BJ (cell line): ENCODE data around the gene GPT2. TPM values are rescaled to one million over a fixed set of nuclear protein-coding genes. Genes with fewer than 3 reads are reported as not detected.
A peak's percentile ranks its signal among the peaks of the same experiment; 100 is the strongest.

Source experiments
- CTCF ChIA-PET: fragments of 350-600 bp; formaldehyde crosslinking; extraction: SDS; loops from one replicate; lab custom pipeline; 2021; ENCODE audit warnings: antibody characterized with exemption, inconsistent platforms; lab: Yijun Ruan, JAX
- POLR2A ChIA-PET: fragments of 300-600 bp; sonication (Branson Sonifier 250); formaldehyde crosslinking; extraction: SDS; loops from one replicate; lab custom pipeline; 2021; ENCODE audit warnings: antibody characterized with exemption; lab: Charles Lee
- DNase-seq: peaks from one replicate; pipeline ENCODE4 v3.0.0-alpha.2; 2011; ENCODE audit warnings: low read depth
- H3K27me3 ChIP-seq: 2 replicates; pipeline ENCODE4 v1.6.0; 2011; ENCODE audit warnings: low read length; ENCODE audit not compliant: control insufficient read depth, insufficient read depth
- H3K36me3 ChIP-seq: 2 replicates; pipeline ENCODE4 v1.5.1; 2011; ENCODE audit warnings: low read length; ENCODE audit not compliant: control insufficient read depth, insufficient read depth
- H3K4me3 ChIP-seq: 2 replicates; pipeline ENCODE4 v1.5.1; 2011; ENCODE audit warnings: low read depth, mild to moderate bottlenecking, control low read depth, low read length
- CTCF ChIP-seq: IDR thresholded peaks from 2 replicates; pipeline ENCODE4 v1.5.1; 2011; ENCODE audit warnings: low read depth, mild to moderate bottlenecking, control low read depth, inconsistent platforms, low read length, moderate library complexity; ENCODE audit not compliant: insufficient read depth
- polyA plus RNA-seq: library from polyadenylated mRNA; depleted of rRNA; stranded (reverse); fragments of >200 nt; gene quantifications from 2 replicates; pipeline ENCODE4 v1.2.3, GENCODE V29; 2011

GPT2 gene
- polyA plus RNA-seq, 1 experiment = 34.1 TPM

DNA sequence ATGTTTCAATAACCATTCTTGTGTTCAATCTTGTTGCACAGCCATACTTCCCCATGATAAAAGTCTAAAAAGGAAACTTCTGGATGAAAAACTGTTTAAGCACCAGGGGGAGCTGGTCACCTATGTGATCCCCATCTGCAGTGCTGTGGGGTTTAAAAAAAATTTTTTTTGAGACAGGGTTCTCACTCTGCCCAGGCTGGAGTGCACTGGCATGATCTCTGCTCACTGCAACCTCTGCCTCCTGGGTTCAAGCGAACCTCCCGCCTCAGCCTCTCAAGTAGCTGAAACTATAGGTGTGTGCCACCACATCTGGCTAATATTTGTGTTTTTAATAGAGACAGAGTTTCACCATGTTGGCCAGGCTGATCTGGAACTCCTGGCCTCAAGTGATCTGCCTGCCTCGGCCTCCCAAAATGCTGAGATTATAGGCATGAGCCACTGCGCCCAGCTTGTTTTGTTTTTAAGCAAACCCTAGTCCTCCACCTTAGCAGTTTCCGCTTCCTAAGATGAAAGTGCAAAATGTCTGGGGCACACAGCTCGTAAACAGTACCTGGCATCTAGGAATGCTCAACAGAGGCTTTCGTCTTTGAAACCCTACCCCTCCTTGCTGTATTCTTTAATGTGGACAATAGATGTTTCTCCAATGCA, 63.9 kb downstream of the GPT2 start:
- no peak overlapping the region for H3K4me3 ChIP-seq
- no peaks in the 10 kb centered on the region for H3K27me3 ChIP-seq
- H3K36me3 ChIP-seq = no peaks in the 10 kb centered on the region
- ChIA-PET CTCF (interaction anchor here (0.7 to 2.0 kb wide), 10 partner anchors 9 to 1271 kb away, joined by 3 to 14 read pairs (median 4); partner anchors contain the start of gene NETO2), POLR2A (no interaction called here)
- peak; percentile 60 for TF ChIP-seq CTCF
- no peak for DNase-seq

DNA sequence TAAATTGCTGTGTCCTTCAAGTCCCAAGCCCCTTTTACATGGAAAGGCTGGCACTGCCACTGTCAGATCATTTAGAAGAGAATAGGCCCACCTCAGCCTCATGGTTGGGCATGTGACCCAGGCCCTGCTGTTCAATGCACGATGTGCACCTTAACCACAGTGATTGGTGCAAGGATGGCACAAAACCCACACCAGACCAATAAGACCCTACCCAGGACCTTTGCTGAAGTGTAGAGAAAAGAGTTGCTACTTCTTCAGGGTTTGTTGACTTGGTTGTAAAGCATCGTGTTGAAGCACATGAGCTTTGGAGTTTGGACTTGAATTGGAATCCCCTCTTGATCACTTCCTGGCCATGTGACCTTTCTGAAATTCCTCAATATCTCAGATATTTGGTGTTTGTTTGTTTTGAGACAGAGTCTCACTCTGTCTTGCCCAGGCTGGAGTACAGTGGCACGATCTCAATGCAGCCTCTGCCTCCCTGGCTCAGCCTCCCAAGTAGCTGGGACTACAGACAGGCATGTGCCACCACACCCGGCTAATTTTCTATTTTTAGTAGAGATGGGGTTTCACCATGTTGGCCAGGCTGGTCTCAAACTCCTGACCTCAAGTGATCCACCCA, 64.5 kb downstream of the GPT2 start:
- Histone ChIP-seq H3K36me3 (no peaks in the 10 kb centered on the region), H3K27me3 (no peaks in the 10 kb centered on the region), H3K4me3 (no peak overlapping the region)
- TF ChIP-seq CTCF = no peak
- ChIA-PET POLR2A (no interaction called here), CTCF (interaction anchor here (0.7 to 2.0 kb wide), 11 partner anchors 9 to 1271 kb away, joined by 3 to 14 read pairs (median 4); partner anchors contain the start of gene NETO2)
- DNase-seq = no peak

DNA sequence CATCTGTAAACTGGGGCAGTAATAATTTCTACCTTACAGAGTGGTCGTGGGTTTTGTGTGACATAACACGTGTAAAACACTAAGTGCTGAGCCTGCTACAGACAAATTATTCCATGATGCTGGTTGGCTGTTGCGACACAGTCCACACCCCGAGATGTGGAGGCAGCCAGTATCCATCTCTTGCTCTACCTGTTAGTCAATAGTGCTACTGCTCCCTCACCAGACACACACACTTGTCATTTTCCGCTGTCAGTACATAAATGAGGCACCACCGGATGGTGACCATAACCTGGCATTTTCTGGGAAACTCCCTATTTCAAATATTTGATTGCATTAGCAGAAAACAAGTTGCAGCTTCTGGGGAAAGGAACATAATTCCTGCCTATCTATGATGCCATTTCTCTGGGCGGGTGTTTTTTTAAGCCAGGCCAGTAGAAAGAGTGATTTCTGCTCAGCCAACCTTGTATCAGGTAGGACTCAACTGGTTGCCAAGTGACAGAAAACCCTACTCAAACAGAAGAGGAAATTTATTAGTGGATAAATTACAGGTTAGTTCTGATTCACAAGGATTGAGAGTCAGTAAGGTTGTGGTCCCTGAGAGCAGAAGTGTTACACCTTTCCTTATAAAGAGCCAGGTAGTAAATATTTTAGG, 65.2 kb downstream of the GPT2 start:
- Histone ChIP-seq H3K27me3 (no peaks in the 10 kb centered on the region), H3K4me3 (no peak overlapping the region), H3K36me3 (no peaks in the 10 kb centered on the region)
- no peak for TF ChIP-seq CTCF
- ChIA-PET CTCF (interaction anchor here (0.8 to 2.0 kb wide), 4 partner anchors 104 to 1215 kb away, joined by 4 to 14 read pairs (median 4); partner anchors contain the start of gene NETO2), POLR2A (no interaction called here)
- no peak for DNase-seq

DNA sequence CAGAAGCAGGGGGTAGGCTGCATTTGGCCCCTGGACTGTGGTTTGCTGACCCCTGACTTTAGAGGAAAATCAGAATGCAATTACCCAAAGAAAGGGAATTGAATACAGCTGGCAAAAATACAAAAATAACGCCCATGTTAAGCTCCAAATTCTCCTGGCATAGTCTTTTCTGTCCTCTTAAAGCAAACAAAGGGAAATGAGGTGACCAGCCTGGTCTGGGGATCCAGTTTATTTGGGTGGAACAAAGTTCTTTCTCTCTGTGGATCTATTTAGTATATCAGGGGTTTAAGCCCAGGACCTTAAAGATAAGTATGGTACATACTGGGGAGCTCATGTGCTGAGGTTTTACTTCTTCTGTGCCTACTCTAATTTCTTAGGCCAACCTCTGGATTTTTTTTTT, 65.8 kb downstream of the GPT2 start:
- ChIA-PET POLR2A (no interaction called here), CTCF (interaction anchor here (2.0 kb wide), 1 partner anchor 1215 kb away, joined by 11 read pairs; no protein-coding TSS in a partner anchor)
- Histone ChIP-seq H3K27me3 (no peaks in the 10 kb centered on the region), H3K36me3 (peaks cover 1% of the 10 kb centered on the region; the same call in 1 of the 2 replicates), H3K4me3 (no peak overlapping the region)
- no peak for TF ChIP-seq CTCF
- DNase-seq = no peak

DNA sequence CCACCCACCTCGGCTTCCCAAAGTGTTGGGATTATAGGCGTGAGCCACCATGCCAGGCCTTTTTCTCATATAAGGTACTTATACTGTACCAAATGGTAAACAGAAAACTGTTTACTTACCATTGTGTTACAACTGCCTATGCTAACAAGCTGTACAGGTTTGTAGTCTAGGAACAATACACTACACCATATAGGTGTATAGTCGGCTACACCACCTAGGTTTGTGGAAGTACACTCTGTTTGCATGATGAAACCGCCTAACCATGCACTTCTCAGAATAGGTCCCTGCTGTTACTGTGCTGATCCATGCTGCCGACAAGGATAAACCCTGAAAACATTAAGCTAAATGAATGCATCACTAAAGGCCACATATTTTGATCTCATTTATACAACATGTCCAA, 70.4 kb downstream of the GPT2 start:
- Histone ChIP-seq H3K27me3 (no peaks in the 10 kb centered on the region), H3K36me3 (peaks cover 10% of the 10 kb centered on the region), H3K4me3 (no peak overlapping the region)
- TF ChIP-seq CTCF = no peak
- no peak for DNase-seq
- CTCF ChIA-PET = interaction anchor here (1.0 to 1.5 kb wide), 2 partner anchors 24 to 83 kb away, joined by 3 to 4 read pairs; no protein-coding TSS in a partner anchor
- POLR2A ChIA-PET = no interaction called here
